ENCODE measurements around the gene VEGFA.

GRCh38 chr6:43758617-43759050 is 11.4 kb upstream of the VEGFA start:
- TF ChIP-seq POLR2A (IDR thresholded peaks at IDR 0.05): no peak
- TF ChIP-seq CTCF (IDR thresholded peaks at IDR 0.05): peak in 3 of 4 experiments; percentile 24 to 67 (median 50)
